Measurements from ENCODE around the gene TXNRD3.
"Not testable (repeated sequence)": the region's sequence is repeated elsewhere in the genome, so short reads cannot be mapped to it uniquely, and the experiment has no call there.

Gene TXNRD3

DNA sequence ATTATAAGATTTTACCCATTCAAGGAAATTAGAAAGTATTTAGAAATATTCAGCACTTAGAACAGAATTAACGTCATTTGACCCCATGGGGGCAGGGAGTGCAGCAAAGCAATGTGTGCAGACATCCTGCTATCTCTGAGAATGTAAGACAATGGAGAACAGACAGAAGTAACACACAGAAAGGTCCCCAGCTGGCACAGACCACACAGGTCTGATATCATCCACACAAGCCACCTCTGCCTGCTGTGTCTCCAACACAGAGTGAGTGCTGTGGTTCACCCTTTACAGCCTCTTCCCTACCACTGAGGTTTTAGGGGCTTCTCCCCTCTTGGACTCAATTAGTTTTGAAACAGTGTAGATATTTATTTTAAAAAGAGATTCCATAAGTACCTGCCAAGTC, 16.1 kb downstream of the TXNRD3 start:
- no peak for DNase-seq

DNA sequence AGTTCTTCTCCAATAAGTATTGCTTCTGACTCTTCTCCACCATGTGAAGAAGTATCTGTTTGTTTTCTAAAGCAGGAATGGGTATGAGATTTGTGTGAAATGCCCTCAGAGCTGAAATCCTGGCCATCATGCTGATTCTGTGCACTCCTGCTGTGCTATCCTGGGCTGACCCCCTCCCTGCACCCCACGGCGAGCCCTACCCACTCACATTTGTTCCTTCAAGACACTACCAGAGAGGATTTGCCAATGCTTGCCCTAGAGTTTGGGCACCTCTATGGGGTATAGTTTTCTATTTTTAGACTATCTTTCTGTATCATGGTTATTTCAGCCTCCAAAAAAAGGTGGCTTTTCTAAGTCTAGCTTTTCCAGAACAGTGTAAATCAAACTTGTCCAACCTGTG, 18.5 kb downstream of the TXNRD3 start:
- no peak for DNase-seq

DNA sequence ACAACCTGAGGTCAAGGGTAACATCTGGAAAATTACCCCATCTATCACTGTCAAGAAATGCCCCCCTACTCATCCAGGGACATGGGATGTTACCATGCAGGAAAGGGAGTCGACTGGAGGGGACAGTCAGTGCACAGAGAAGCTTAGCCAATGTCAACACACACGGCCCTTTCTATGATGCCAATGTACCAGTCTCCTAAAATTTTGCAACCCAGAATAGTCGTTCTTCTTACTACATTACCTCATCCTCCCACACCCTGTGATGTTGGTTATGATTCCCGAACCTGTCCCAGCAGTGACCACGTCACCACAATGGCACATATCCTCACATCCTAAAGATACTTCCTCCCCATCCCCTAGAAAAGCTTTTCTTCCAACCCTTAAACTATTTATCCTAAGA, 20.1 kb downstream of the TXNRD3 start:
- no peak for DNase-seq

DNA sequence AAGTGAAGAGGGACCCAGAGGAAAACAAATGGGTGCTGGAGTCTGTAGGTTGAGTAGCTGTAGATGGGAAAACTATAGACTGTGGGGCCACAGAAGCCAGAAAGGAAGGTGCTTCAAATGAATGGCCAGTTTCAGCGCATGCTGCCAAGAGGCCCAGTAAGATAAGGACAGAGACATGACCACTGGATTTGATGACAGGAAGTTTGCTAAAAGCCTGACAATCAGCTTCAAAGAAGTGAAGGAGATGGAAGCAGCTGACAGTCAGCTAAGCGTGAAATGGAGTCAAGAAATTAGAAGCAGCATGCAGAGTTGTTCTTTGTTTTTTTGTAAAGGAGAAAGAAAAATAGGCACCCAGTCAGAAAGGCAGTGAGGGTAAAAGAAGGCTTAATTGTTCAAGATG, 24.9 kb downstream of the TXNRD3 start:
- no peak for DNase-seq

DNA sequence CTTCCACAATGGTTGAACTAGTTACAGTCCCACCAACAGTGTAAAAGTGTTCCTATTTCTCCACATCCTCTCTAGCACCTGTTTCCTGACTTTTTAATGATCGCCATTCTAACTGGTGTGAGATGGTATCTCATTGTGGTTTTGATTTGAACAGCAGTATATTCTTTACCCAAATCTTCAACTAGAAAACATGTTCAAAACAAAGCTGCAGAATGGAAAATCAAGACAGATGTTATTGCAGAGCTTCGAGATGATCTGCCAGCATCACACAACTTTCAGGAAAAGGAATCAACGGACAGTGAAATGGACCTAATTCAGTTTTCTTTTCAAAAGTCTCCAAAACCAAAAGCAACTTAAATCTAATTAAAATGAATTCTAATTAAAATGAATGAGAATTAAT, 29.2 kb downstream of the TXNRD3 start:
- DNase-seq: not testable (repeated sequence)

- DNase-seq: no peak
These were observed 32.2 kb downstream of the TXNRD3 start for GRCh38 chr3:126622694-126623093.

GRCh38 chr3:126621627-126622345, 33.1 kb downstream of the TXNRD3 start:
- peak; percentile 84 for DNase-seq

GRCh38 chr3:126621171-126621570, 33.8 kb downstream of the TXNRD3 start:
- DNase-seq: peak; percentile 75

DNA sequence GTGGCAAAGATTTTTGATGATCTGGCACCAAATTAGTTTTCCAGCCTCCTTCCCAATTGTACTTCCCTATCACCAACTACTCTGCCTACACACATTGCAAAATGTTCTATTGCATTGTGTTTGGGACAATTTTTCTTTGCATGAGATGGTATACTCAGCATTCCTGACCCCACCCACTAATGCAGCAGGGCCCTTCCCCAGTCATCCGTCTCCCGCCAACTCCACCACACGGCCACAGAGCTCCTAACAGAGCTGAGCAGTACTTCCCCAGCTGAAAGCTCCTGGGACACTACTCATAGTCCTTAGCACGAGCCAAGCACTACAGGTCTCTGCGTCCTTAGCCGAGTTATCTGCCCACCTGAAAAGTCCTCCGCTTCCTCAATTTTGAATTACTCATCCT, 34.2 kb downstream of the TXNRD3 start:
- peak; percentile 45 for DNase-seq

GRCh38 chr3:126618760-126619159, 36.2 kb downstream of the TXNRD3 start:
- peak; percentile 18 for DNase-seq

DNA sequence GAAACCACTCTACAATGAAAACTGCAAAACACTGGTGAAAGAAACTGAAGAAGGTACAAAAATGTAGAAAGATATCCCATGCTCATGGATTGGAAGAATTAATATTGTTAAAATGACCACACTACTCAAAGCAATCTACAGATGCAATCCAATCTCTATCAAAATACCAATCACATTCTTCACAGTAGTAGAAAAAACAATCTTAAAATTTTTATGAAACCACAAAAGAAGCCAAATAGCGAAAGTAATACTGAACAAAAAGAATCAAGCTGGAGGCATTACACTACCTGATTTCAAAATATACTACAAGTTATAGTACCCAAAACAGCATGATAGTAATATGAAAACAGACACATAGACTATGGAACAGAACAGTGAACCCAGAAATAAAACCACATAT, 36.9 kb downstream of the TXNRD3 start:
- peak; percentile 65 for DNase-seq

DNA sequence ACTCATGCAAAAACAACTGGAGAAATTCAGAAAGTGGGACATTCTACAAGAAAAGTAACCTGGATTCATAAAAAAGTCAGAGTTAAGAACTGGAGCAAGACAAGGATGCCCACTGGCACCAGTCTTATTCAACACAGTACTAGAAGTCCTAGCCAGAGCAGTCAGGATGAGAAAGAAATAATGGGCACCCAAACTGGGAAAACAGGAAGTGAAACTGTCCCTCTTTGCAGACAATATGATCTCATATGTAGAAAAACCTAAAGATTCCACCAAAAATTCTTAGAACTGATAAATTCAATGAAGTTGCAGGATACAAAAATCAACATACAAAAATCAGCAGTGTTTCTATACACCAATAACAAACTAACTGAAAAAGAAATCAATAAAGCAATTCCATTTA, 37.4 kb downstream of the TXNRD3 start:
- no peak for DNase-seq

- peak; percentile 27 for DNase-seq
These were observed 38.0 kb downstream of the TXNRD3 start for GRCh38 chr3:126616931-126617330.

GRCh38 chr3:126613479-126614188, 41.3 kb downstream of the TXNRD3 start:
- peak; percentile 15 for DNase-seq

DNA sequence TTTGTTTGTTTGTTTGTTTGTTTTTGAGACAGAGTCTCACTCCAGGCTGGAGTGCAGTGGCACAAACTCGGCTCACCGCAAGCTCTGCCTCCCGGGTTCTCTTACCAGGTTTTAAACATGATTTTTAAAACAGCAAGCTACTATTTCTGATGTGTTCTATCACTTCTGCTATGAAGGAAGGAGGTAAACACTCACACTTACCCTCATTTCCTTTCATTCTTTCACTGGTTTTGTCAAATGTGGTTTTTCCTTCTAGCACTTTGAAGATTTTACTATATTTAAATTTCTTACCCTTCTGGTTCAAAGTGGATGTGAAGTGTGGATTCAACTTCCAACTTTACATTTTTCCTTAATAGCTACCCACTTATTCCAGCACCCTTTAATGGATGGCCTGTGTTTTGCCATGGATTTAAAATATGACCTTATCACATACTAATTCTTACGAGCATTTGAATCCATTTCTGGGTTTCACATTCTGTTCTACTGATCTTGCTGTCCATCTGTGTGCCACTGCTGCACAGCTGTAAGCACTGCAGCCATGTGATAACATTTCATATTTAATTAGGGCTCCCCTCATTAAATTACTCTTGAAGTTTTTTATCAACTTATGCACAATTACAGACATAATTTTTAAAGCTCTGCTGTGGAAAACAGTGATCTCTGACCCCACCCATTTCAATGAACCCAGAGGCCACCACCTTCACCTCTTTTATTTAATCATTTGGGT, 42.3 kb downstream of the TXNRD3 start:
- no peak for DNase-seq

DNA sequence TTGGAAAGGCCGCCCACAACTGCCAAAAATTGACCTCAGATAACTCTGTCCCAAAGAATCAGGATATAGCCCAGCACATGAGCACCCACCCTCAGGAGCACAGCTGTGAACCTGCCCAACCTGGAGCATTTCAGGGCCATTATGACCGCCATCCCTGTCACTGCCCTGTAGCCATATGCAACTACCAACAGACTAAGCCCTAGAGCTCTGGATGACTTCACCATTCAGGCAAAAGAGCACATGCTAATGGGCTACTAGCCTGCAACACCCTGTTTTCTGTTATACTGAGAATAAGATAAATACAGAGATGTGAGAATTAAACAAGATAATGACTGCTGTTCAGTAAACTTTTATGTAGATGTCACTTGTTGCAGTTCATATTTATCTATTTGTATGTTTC, 45.0 kb downstream of the TXNRD3 start:
- DNase-seq: no peak

DNA sequence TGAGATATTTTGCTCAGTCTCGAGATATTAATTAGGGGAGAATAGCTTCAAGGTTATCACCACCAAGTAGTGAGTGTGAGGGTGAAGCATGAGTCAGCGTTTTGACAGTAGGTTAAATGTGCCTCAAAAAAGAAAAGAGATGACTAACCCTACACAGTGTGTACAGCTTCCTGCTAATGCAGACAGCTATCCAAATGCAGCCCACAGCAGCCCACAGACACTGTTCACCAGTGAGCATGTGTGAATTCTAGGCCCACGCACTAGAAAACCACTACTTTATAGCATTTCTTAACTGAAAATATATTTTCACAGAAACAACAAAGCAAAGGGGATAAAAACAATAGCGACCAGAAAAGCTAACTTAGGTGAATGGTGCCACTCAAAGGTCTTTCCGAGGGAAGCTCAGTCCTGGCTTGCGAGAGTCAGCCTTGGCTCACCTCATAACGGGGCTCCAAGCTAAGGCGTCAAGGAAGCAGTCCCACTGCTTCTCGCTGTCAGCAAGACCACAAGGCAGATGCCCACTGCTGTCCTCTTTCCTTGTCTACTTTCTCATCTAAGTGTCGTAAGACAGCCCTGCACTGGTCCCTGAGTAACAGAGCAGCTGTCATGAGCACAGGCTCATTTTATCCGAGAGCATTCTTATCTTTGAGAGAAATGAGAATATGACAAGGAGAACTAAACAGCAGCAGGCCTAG, 47.6 kb downstream of the TXNRD3 start:
- DNase-seq: peak; percentile 66

DNA sequence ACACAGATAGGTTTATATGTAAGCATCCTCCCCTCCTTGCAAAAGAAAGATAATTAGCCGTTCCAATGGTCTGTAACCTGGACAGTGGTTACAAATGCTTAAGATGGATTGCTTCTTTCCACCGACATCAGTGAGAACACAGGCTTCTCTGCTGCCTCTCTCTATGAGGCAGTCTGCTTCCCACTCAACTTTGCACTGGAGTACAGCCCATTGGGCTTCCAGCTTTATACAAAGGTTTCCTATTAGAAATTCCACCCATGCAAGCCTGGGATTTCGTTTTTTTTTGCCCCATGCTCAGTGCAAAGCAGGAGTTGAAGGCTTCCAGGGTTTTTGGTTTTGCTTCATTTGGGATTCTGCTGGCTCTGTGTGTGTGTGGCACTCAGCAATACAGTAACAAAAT, 48.9 kb downstream of the TXNRD3 start:
- no peak for DNase-seq

GRCh38 chr3:126604691-126605090, 50.2 kb downstream of the TXNRD3 start:
- DNase-seq: no peak

GRCh38 chr3:126599101-126599500, 55.8 kb downstream of the TXNRD3 start:
- no peak for DNase-seq

GRCh38 chr3:126595479-126595878, 59.4 kb downstream of the TXNRD3 start:
- not testable (repeated sequence) for DNase-seq

DNA sequence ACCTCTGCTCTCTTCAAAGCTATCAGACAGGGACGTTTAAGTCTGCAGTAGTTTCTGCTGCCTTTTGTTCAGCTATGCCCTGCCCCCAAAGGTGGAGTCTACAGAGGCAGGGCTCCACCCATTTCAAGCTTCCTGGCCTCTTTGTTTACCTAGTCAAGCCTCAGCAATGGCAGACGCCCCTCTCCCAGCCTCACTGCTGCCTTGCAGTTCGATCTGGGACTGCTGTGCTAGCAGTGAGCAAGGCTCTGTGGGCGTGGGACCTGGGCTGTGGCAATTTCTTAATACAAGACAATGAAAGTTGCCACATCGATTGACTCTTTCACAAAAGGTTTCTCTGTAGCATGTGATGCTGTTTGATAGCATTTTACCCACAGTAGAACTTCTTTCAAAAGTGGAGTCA, 63.4 kb downstream of the TXNRD3 start:
- not testable (repeated sequence) for DNase-seq

DNA sequence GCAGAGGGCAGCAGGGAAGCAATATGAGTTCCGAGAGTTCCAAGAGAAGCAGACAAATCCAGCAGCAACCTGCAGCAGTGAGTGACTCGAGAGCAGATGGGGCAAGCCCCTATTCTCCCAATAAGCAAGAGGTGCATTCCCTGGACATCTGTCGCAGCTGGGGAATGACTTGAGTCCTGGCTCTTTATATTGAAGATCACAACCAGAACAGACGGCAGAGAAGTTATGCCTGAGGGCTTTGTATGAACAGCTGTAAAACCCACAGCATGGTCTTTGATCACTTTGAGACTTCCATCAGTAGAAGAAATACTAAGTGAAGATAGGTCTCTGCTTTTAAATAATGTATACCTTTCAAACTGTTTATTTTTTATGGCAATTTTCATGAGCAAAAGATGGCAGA, 72.6 kb downstream of the TXNRD3 start:
- DNase-seq: no peak
